HCT116 (cell line): ENCODE data around the gene LIG1.

Experiments
- CTCF ChIP-seq, 3 experiments: fragments of 200-600 bp in 1 of 3; sonication (generic) in 1 of 3; IDR thresholded peaks in 2 of 3; conservative IDR thresholded peaks in 1 of 3; 2 replicates each; pipeline ENCODE4 v1.5.1; 2012 to 2017; ENCODE audit warnings: low read depth in 2 of 3, low read length in 2 of 3, antibody characterized with exemption in 1 of 3, borderline replicate concordance in 1 of 3, control low read depth in 1 of 3, mild to moderate bottlenecking in 1 of 3, mixed read lengths in 1 of 3, mixed run types in 1 of 3, moderate library complexity in 1 of 3; ENCODE audit not compliant: insufficient read depth in 1 of 3
- EZH2 ChIP-seq: fragments of 200-600 bp; sonication (generic); IDR thresholded peaks from 2 replicates; pipeline ENCODE4 v1.6.1; 2017; ENCODE audit warnings: antibody characterized with exemption, mixed run types
- JUND ChIP-seq: IDR thresholded peaks from 2 replicates; pipeline ENCODE4 v1.6.1; 2012
- MAX ChIP-seq: IDR thresholded peaks from 2 replicates; pipeline ENCODE4 v1.6.1; 2012
- POLR2AphosphoS5 ChIP-seq: IDR thresholded peaks from 2 replicates; pipeline ENCODE4 v1.6.1; 2011; ENCODE audit warnings: mild to moderate bottlenecking, low read depth, low read length, moderate library complexity
- RAD21 ChIP-seq: IDR thresholded peaks from 2 replicates; pipeline ENCODE4 v1.6.1; 2012; ENCODE audit warnings: low read depth, mild to moderate bottlenecking
- REST ChIP-seq: IDR thresholded peaks from 2 replicates; pipeline ENCODE4 v1.6.1; 2012; ENCODE audit warnings: low read depth
- TCF7L2 ChIP-seq: IDR thresholded peaks from 2 replicates; pipeline ENCODE4 v1.7.0; 2011; ENCODE audit warnings: borderline replicate concordance, inconsistent platforms; ENCODE audit not compliant: insufficient read depth, insufficient read length; ENCODE audit errors: extremely low read depth
- YY1 ChIP-seq: IDR thresholded peaks from 2 replicates; pipeline ENCODE4 v1.6.1; 2011; ENCODE audit warnings: low read length, low read depth, moderate library complexity, mild to moderate bottlenecking; ENCODE audit not compliant: insufficient replicate concordance; ENCODE audit errors: extremely low read depth

DNA sequence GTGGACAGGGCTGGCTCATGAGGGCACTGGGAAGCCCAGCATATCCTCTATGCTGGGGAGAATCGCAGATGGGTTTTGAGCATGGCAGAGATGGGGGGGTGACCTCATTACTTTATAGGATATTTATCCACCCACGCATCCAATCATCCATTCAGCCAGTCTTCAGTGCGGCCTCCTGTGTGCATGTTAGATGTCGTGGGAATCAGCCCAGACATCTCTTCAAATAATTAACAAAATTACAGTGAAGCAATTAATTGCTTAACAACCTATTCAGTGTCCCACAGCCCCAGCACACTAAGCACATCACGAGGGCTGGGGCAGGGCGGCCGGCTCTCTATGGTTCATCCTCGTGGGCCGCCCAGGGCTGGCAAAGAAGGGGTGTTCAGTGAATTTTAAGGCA lies 21.6 kb downstream of the LIG1 start:
- TF ChIP-seq CTCF (IDR thresholded peaks at IDR 0.05 in 2 of 3, conservative IDR thresholded peaks at IDR 0.05 in 1 of 3; ENCODE audit: borderline replicate concordance in 1 of 3, insufficient read depth in 1 of 3, low read depth in 2 of 3, low read length in 2 of 3) = no peak
- TF ChIP-seq MAX = no peak
- TF ChIP-seq REST = no peak
- TF ChIP-seq EZH2 = no peak
- no peak for TF ChIP-seq YY1
- no peak for TF ChIP-seq TCF7L2
- no peak for TF ChIP-seq RAD21
- TF ChIP-seq POLR2AphosphoS5 = no peak
- no peak for TF ChIP-seq JUND
